NCI-H2227 (cell line): ENCODE measurements around the gene GFRA1.
A peak's percentile ranks its signal among the peaks of the same experiment; 100 is the strongest.

Experiments used
- DNase-seq: peaks from one replicate; lab custom pipeline; 2025; ENCODE audit not compliant: unreplicated experiment; lab: John Stamatoyannopoulos, UW

The GFRA1 gene

GRCh38 chr10:116272440-116273283 lies at the start of gene GFRA1:
Gene GFRA1, minus strand, starts transcription at chr10:116273206. Its CDS starts 1,177 bp downstream, at chr10:116272029.
- peak; percentile 20 for DNase-seq

- no peak for DNase-seq
Observed at GRCh38 chr10:116316503-116316902, 43.5 kb upstream of the GFRA1 start.

- peak; percentile 16 for DNase-seq
Observed at GRCh38 chr10:116312548-116312947, 39.5 kb upstream of the GFRA1 start.

- DNase-seq: no peak
Observed at GRCh38 chr10:116311706-116312490, 38.9 kb upstream of the GFRA1 start.

- DNase-seq: peak; percentile 8
Observed at GRCh38 chr10:116311016-116311415, 38.0 kb upstream of the GFRA1 start.

- no peak for DNase-seq
Observed at GRCh38 chr10:116307455-116307854, 34.4 kb upstream of the GFRA1 start.

GRCh38 chr10:116306847-116307246 lies 33.8 kb upstream of the GFRA1 start:
- DNase-seq: no peak

GRCh38 chr10:116304923-116305322 lies 31.9 kb upstream of the GFRA1 start:
- no peak for DNase-seq

- DNase-seq: no peak
Observed at GRCh38 chr10:116300542-116300941, 27.5 kb upstream of the GFRA1 start.

GRCh38 chr10:116298586-116298985 lies 25.6 kb upstream of the GFRA1 start:
- no peak for DNase-seq

- DNase-seq: no peak
Observed at GRCh38 chr10:116296291-116296721, 23.3 kb upstream of the GFRA1 start.

GRCh38 chr10:116292493-116292892 lies 19.5 kb upstream of the GFRA1 start:
- no peak for DNase-seq

- no peak for DNase-seq
Observed at GRCh38 chr10:116289652-116290051, 16.6 kb upstream of the GFRA1 start.

- DNase-seq: peak; percentile 19
Observed at GRCh38 chr10:116287906-116288501, 15.0 kb upstream of the GFRA1 start.

- DNase-seq: no peak
Observed at GRCh38 chr10:116286626-116287200, 13.7 kb upstream of the GFRA1 start.

- no peak for DNase-seq
Observed at GRCh38 chr10:116281775-116282174, 8.8 kb upstream of the GFRA1 start.

- DNase-seq: no peak
Observed at GRCh38 chr10:116278846-116279245, 5.8 kb upstream of the GFRA1 start.

- no peak for DNase-seq
Observed at GRCh38 chr10:116276981-116277380, 4.0 kb upstream of the GFRA1 start.

GRCh38 chr10:116274064-116274904 lies 1.3 kb upstream of the GFRA1 start:
- DNase-seq: no peak
